Spinal cord (tissue), 10 donors: Measurements from ENCODE around the gene PPP2R3C. TPM values are rescaled to one million over a fixed set of nuclear protein-coding genes. Genes with fewer than 3 reads are reported as not detected.
"Not testable (repeated sequence)": the region's sequence is repeated elsewhere in the genome, so short reads cannot be mapped to it uniquely, and the experiment has no call there.

ENCODE experiments used
- DNase-seq, 6 donors: peaks; one replicate each; pipeline versions ENCODE4 v3.0.0 to v3.0.0-alpha.2; 2013 to 2015; ENCODE audit warnings: low spot score in 6 of 6, low read depth in 4 of 6
- H3K27ac ChIP-seq: one replicate; pipeline ENCODE4 v1.5.1; 2013; ENCODE audit warnings: low read depth, low read length, control low read depth
- H3K27me3 ChIP-seq: one replicate; pipeline ENCODE4 v1.6.1; 2013; ENCODE audit warnings: low read length; ENCODE audit not compliant: control insufficient read depth, insufficient read depth
- H3K36me3 ChIP-seq: one replicate; pipeline ENCODE4 v1.6.1; 2013; ENCODE audit warnings: low read length; ENCODE audit not compliant: control insufficient read depth, insufficient read depth
- H3K4me1 ChIP-seq: one replicate; pipeline ENCODE4 v1.6.1; 2013; ENCODE audit warnings: low read length; ENCODE audit not compliant: control insufficient read depth, insufficient read depth
- H3K4me3 ChIP-seq: one replicate; pipeline ENCODE4 v1.5.1; 2013; ENCODE audit warnings: low read depth, low read length, control low read depth
- H3K9me3 ChIP-seq: one replicate; pipeline ENCODE4 v1.6.1; 2013; ENCODE audit warnings: low read length; ENCODE audit not compliant: control insufficient read depth, insufficient read depth
- WGBS: methylation state at CpG from one replicate; pipeline ENCODE4 v1.1.5; 2013; ENCODE audit warnings: missing lambda C conversion rate; ENCODE audit not compliant: insufficient coverage; 5-methylcytosine and 5-hydroxymethylcytosine counted together
- polyA plus RNA-seq, 2 donors: library from polyadenylated mRNA; unstranded; fragments of 120-200 nt; gene quantifications; one replicate each; pipeline ENCODE4 v1.2.1, GENCODE V29; 2013; ENCODE audit not compliant: insufficient read length in 2 of 2
- total RNA-seq, 2 donors: library from RNA; depleted of rRNA in 1 of 2; stranded (reverse); fragments of 120-200 nt in 1 of 2; fragments of >200 nt in 1 of 2; gene quantifications; one replicate each; pipeline versions ENCODE4 v1.2.3 to v1.2.4, GENCODE V29; 2013 to 2014
- donor health status: healthy.

PPP2R3C gene
- total and polyA plus RNA-seq, 4 donors, result 40.6 to 65.1 (median 61.4) TPM

DNA sequence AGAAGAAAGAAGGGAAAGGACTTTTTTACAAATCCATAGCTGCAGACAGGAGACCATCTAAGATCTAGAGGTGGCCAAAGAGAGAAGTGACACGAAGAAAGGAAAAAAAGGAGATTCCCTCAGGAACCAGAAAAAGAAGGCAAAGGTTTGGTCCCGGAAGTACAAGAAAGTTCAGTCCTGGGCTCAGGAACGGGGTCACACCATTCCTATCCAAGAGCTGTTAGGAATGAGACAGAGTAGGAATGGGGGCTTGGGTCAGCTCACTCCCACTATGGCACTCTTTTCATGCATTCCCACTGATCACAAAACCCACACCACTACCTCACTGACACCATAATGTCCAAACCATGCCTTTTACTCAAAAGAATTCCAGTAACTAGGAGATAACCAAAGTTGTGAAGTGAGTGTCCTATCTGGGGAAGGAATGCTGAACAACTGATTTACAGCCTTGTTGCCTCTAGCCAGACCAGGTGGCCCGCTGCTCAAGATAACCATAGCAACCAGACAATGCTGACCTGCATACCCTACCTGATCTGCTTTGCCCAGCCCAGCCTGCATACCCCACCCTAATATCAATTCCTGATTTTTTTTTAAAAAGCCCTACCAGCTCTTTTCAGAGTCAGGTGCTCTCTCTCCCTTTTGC, 8.4 kb downstream of the PPP2R3C start:
- peaks cover 42% of the 10 kb centered on the region for H3K36me3 ChIP-seq

DNA sequence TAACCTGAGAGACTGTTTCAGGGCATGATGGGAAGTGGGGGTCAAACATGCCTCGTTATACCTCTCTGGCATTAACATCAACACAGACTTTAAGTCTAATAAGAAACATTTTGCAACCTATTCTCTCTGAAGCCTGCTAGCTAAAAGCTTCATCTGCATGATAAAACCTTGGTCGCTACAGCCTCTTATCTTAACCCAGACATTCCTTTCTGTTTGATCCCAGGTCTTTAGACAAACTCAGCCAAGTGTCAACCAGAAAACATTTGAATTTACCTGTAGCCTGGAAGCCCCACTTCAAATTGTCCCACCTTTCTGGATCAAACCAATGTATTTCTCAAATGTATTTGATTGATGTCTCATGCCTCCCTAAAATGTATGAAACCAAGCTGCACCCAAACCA, 9.1 kb downstream of the PPP2R3C start:
- Histone ChIP-seq H3K27me3 (no peaks in the 10 kb centered on the region), H3K4me3 (no peak overlapping the region), H3K27ac (no peak overlapping the region), H3K4me1 (no peaks in the 10 kb centered on the region), H3K9me3 (no peaks in the 10 kb centered on the region), H3K36me3 (peaks cover 42% of the 10 kb centered on the region)
- WGBS, result 75% methylated on average over 2 of the region's 2 CpGs
- no peak for DNase-seq

More for the DNA sequence above, 8.4 kb downstream of the PPP2R3C start:
- no peaks in the 10 kb centered on the region for H3K9me3 ChIP-seq
- H3K27me3 ChIP-seq, result no peaks in the 10 kb centered on the region
- H3K4me1 ChIP-seq, result no peaks in the 10 kb centered on the region
- no peak for DNase-seq
- H3K27ac ChIP-seq, result no peak overlapping the region
- H3K4me3 ChIP-seq, result no peak overlapping the region
- WGBS, result 100% methylated on average over 3 of the region's 4 CpGs

DNA sequence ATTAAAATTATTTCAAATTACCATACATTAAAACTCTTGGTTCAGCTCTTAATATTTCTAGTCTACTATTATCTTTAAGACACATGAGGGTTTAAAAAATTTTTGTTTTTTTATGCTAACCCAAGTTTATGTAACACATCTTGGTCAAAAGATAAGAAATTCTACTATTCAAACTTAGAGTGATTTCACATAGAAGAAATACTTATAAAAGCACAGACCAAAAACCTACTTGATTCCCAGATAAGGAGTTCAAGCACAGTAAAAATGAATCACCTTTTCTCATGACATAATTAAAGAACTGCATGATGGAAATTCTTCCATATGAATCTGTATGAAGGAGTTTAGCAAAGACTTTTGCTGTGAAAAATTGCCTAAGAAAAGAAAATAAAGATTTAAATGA, 13.9 kb downstream of the PPP2R3C start:
- H3K4me1 ChIP-seq, result no peaks in the 10 kb centered on the region
- peaks cover 25% of the 10 kb centered on the region for H3K36me3 ChIP-seq
- no peak for DNase-seq
- no peaks in the 10 kb centered on the region for H3K27me3 ChIP-seq
- H3K27ac ChIP-seq, result no peak overlapping the region
- no peaks in the 10 kb centered on the region for H3K9me3 ChIP-seq
- no peak overlapping the region for H3K4me3 ChIP-seq

DNA sequence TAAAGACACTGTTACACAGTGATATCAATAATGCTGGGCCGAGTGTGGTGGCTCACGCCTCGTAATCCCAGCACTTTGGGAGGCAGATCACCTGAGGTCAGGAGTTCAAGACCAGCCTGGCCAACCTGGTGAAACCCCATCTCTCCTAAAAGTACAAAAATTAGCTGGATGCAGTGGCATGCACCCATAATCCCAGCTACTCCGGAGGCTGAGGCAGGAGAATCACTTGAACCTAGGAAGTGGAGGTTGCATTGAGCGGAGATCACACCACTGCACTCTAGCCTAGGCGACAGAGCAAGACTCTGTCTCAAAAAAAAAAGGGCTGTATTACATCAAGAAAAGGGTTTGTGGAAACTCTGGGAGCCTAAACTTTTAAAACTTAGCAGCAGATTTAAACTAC, 27.1 kb downstream of the PPP2R3C start:
- WGBS, result 100% methylated on average over 4 of the region's 6 CpGs
- H3K36me3 ChIP-seq, result peaks cover 57% of the 10 kb centered on the region

DNA sequence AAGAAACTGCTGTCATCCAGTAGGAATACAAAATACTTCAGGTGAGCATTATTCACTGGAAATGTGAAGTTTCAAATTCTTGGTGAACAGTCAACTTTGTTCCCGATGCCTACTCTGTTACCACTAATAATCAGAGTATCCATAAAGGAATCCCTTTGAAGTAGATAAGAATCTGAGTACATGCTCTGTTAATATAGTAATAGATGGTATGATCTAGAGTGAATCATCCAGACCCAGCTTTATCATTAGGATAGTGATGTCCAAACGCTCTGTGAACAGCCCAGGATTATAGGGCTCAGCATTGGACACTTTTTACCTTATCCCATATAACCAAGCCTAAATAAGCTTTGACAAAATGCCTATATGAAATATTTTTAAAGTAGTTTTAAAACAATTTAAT, 33.3 kb downstream of the PPP2R3C start:
- WGBS, result no CpG with 5 or more reads among the region's 2 CpGs
- Histone ChIP-seq H3K9me3 (peaks cover 3% of the 10 kb centered on the region), H3K27me3 (no peaks in the 10 kb centered on the region), H3K4me1 (no peaks in the 10 kb centered on the region), H3K27ac (no peak overlapping the region), H3K36me3 (peaks cover 54% of the 10 kb centered on the region), H3K4me3 (no peak overlapping the region)
- no peak for DNase-seq

More for the DNA sequence above, 27.1 kb downstream of the PPP2R3C start:
- H3K4me1 ChIP-seq, H3K27me3 ChIP-seq, DNase-seq, H3K27ac ChIP-seq, H3K4me3 ChIP-seq, H3K9me3 ChIP-seq: not testable (repeated sequence)

DNA sequence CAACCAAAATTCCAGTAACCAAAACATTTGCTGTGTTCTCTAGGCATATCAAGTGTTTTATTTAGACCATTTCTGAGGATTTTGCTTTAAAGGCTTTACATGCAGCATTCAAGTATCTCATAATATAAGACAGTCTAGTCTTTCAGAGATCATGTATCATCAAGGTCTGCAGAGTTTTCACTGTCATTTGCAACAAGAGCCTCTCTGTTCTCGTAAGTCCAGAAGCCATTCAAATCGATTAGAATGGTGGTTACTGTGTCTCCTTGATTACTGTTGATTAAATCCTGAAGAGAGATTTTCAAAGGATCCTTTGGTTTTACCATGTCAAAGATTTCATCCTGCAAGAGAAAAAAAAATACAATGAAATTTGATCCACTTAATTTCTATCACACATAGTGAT, 36.3 kb downstream of the PPP2R3C start:
- H3K4me3 ChIP-seq, result no peak overlapping the region
- peaks cover 40% of the 10 kb centered on the region for H3K36me3 ChIP-seq
- peaks cover 3% of the 10 kb centered on the region for H3K9me3 ChIP-seq
- no peaks in the 10 kb centered on the region for H3K27me3 ChIP-seq
- DNase-seq, result peak in 3 of 6 donors; percentile 3 to 44 (median 20)
- WGBS, result 66% methylated on average over 2 of the region's 2 CpGs
- no peak overlapping the region for H3K27ac ChIP-seq
- H3K4me1 ChIP-seq, result no peaks in the 10 kb centered on the region

DNA sequence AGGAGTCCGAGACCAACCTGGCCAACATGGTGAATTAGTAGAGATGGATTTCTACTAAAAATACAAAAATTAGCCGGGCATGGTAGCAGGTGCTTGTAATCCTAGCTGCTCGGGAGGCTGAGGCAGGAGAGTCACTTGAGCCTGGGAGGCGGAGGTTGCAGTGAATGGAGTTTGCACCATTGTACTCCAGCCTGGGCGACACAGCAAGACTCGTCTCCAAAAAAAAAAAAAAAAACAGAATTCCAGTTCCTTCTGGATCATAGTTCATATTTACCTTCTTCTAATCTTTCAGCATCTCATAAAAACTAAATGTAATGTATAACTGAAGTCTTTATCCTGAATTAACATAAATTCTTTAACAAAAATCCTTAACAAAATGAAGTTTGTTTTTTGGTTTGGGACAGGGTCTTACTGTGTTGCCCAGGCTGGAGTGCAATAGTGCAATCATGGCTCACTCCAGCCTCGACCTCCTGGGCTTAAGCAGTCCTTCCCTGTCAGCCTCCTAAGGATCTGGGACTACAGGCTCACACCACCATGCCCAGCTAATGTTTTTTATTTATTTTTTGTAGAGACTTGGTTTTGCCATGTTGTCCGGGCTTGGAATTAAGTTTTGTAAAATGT, 38.1 kb downstream of the PPP2R3C start:
- H3K27me3 ChIP-seq, result no peaks in the 10 kb centered on the region
- DNase-seq, result no peak
- no CpG with 5 or more reads among the region's 8 CpGs for WGBS
- no peak overlapping the region for H3K4me3 ChIP-seq
- no peaks in the 10 kb centered on the region for H3K9me3 ChIP-seq
- no peak overlapping the region for H3K27ac ChIP-seq
- peaks cover 28% of the 10 kb centered on the region for H3K36me3 ChIP-seq
- no peaks in the 10 kb centered on the region for H3K4me1 ChIP-seq

DNA sequence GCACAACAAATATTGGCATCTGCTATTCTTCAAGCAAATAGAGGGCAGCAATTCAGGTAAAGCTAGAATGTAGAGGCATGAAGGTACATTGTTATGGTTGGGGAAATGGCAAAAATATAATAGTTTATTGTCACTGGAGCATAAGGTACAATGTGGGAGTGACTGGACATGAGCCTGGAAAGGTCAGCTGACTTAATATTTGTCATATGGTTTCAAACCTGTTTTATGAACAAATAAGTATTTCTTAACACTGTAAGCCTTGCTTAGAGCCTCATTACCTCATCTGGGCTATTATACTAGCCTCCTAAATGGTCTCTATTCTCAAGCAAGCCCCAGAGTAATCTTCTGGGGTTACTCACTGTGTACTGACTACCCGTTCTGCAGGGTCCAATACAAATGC, 42.0 kb downstream of the PPP2R3C start:
- Histone ChIP-seq H3K27me3 (no peaks in the 10 kb centered on the region), H3K4me1 (no peaks in the 10 kb centered on the region), H3K27ac (no peak overlapping the region), H3K9me3 (no peaks in the 10 kb centered on the region), H3K36me3 (peaks cover 23% of the 10 kb centered on the region), H3K4me3 (no peak overlapping the region)
- DNase-seq, result no peak
- no CpG with 5 or more reads among the region's 1 CpG for WGBS

DNA sequence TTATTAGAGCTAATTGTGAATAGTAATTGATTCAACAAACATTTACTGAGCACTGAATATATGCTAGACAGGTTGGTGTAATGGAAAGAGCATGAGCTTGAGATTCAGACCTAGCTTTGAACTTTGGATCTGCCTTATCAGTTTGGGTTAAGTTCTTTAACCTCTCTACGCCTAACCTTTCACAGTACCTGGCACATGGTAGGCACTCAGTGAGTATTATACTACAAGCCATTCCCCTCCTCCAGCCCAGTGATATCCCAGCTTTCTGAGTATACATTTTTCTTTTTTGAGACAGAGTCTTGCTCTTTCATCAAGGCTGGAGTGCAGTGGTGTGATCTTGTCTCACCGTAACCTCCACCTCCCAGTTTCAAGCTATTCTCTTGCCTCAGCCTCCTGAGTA, 43.7 kb downstream of the PPP2R3C start:
- H3K4me3 ChIP-seq, result no peak overlapping the region
- H3K27ac ChIP-seq, result no peak overlapping the region
- no peaks in the 10 kb centered on the region for H3K4me1 ChIP-seq
- no peaks in the 10 kb centered on the region for H3K27me3 ChIP-seq
- DNase-seq, result no peak
- WGBS, result no CpG with 5 or more reads among the region's 2 CpGs
- H3K9me3 ChIP-seq, result no peaks in the 10 kb centered on the region
- H3K36me3 ChIP-seq, result peaks cover 10% of the 10 kb centered on the region

DNA sequence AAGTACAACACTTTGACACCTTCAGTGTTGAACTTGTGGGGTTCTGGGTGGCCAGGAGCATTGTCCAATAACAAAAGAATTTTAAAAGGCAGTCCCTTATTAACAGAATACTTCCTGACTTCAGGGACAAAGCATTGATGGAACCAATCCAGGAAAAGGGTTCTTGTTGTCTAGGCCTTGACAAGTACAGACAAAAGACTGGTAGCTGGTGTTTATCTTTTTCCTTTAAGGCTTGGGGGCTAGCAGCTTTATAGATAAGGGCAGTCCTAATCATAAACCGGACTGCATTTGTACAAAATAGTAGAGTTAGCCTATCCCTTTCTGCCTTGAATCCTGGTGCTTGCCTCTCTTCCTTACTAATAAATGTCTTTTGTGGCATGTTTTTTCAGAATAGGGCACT, 48.3 kb downstream of the PPP2R3C start:
- no peak for DNase-seq
- H3K36me3 ChIP-seq, result peaks cover 19% of the 10 kb centered on the region
- no CpG with 5 or more reads among the region's 1 CpG for WGBS

More for the DNA sequence above, 48.3 kb downstream of the PPP2R3C start:
- Histone ChIP-seq H3K27ac (no peak overlapping the region), H3K27me3 (no peaks in the 10 kb centered on the region), H3K4me3 (no peak overlapping the region), H3K4me1 (no peaks in the 10 kb centered on the region), H3K9me3 (no peaks in the 10 kb centered on the region)
